ENCODE data around the gene SPCS1. TPM values are rescaled to one million over a fixed set of nuclear protein-coding genes. Genes with fewer than 3 reads are reported as not detected.
"Not testable (repeated sequence)": the region's sequence is repeated elsewhere in the genome, so short reads cannot be mapped to it uniquely, and the experiment has no call there.

SPCS1 gene
- total RNA-seq, result 122 and 132 TPM in 2 replicates

DNA sequence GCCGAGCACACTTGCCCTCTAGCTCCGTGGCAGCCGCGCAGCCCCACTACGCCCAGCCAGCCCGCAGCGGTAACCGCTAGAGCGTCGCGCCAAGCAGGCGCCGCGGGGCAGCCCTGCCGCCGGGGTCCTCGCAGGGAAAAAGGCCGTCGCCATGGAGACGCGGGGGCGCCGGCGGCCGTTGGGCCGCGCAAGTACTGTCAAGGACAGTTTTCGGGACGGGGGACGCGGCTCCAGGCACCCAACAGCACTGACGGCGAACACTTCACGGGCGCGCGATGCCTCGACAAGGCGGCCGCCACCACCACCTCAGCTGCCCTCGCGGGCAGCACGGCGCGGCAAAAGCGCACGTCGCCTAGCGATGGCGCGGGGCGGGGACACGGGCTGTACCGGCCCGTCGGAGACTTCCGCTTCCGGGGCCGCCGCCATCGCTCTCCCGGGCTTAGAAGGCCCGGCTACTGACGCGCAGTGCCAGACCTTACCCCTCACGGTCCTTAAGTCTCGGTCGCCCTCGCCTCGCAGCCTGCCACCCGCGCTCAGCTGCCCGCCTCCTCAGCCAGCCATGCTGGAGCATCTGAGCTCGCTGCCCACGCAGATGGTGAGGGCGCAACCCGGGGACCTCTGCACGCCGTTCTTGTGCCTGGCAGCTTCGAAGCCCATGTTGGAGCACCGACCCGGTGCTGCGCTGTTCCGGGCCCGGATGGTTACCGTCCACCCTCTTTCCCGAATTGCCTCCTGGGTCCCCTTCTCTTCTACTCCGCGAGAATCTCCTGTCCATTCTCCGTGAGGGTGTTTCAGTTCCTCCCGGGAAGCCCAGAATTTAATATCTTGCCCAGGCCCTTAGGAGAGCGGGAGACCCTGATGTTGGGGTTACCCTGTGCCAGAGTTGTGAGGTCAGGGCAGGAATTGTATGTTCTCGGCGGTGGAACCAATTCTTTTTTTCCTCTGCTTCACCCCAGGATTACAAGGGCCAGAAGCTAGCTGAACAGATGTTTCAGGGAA is at the start of gene SPCS1, which contains the start of gene GLT8D1:
SPCS1 (plus strand) TSS at position 419 of the 999 bp plus-strand sequence; CDS start at position 560, 141 bp downstream.
GLT8D1 (minus strand) TSS at position 104 of the 999 bp plus-strand sequence. CDS start 5,331 bp downstream, outside the sequence.
- Mint-ChIP-seq H3K4me3 (peak within 1 kb of the TSS; percentile 99), H3K36me3 (ENCODE audit: low read depth) (peaks cover 11% of the 10 kb centered on the region), H3K4me1 (ENCODE audit: low read depth) (peaks cover 33% of the 10 kb centered on the region), H3K27ac (peak within 1 kb of the TSS; percentile 94), H3K9me3 (no peaks in the 10 kb centered on the region), H3K27me3 (ENCODE audit: insufficient read depth) (no peaks in the 10 kb centered on the region)
- peak; percentile 82 for DNase-seq (ENCODE audit: low spot score)
- intact Hi-C loops (cut with micrococcal nuclease), result loop anchor here (1.0 kb wide), 6 partner anchors 11 to 366 kb away; partner anchors contain the start of genes NEK4, PBRM1, STIMATE and UQCC5

GRCh38 chr3:52660046-52660445 is 45.9 kb upstream of the SPCS1 start:
- no peaks in the 10 kb centered on the region for H3K27me3 Mint-ChIP-seq (ENCODE audit: insufficient read depth)
- no peaks in the 10 kb centered on the region for H3K9me3 Mint-ChIP-seq
- no peaks in the 10 kb centered on the region for H3K4me1 Mint-ChIP-seq (ENCODE audit: low read depth)
- H3K36me3 Mint-ChIP-seq (ENCODE audit: low read depth), result peaks cover 34% of the 10 kb centered on the region
- no peak overlapping the region for H3K27ac Mint-ChIP-seq
- no peak for DNase-seq (ENCODE audit: low spot score)
- no peak overlapping the region for H3K4me3 Mint-ChIP-seq
- intact Hi-C loops (cut with micrococcal nuclease), result no loop called here

DNA sequence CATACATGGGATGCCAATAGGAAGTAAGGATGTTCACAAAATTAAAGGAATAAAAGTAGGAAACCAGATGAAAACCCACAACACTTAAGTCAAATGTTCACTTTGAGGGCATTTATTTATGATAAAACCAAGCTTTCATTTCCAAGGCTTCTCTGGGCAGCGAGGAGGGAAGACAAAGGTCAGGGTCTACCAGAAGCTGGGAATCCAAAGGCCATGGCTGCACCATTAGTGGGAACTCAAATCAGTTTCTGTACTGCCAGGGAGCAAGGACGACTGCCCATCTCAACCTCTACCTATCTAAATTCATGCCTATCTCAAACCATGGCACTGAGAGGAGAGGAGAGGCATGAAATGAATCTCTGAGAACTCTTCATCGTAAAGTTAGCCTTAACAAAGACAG is 42.8 kb upstream of the SPCS1 start:
- no peaks in the 10 kb centered on the region for H3K4me1 Mint-ChIP-seq (ENCODE audit: low read depth)
- H3K27me3 Mint-ChIP-seq (ENCODE audit: insufficient read depth), result no peaks in the 10 kb centered on the region
- no peaks in the 10 kb centered on the region for H3K9me3 Mint-ChIP-seq
- intact Hi-C loops (cut with micrococcal nuclease), result no loop called here
- peaks cover 25% of the 10 kb centered on the region for H3K36me3 Mint-ChIP-seq (ENCODE audit: low read depth)
- H3K4me3 Mint-ChIP-seq, result no peak overlapping the region
- no peak for DNase-seq (ENCODE audit: low spot score)
- H3K27ac Mint-ChIP-seq, result no peak overlapping the region

DNA sequence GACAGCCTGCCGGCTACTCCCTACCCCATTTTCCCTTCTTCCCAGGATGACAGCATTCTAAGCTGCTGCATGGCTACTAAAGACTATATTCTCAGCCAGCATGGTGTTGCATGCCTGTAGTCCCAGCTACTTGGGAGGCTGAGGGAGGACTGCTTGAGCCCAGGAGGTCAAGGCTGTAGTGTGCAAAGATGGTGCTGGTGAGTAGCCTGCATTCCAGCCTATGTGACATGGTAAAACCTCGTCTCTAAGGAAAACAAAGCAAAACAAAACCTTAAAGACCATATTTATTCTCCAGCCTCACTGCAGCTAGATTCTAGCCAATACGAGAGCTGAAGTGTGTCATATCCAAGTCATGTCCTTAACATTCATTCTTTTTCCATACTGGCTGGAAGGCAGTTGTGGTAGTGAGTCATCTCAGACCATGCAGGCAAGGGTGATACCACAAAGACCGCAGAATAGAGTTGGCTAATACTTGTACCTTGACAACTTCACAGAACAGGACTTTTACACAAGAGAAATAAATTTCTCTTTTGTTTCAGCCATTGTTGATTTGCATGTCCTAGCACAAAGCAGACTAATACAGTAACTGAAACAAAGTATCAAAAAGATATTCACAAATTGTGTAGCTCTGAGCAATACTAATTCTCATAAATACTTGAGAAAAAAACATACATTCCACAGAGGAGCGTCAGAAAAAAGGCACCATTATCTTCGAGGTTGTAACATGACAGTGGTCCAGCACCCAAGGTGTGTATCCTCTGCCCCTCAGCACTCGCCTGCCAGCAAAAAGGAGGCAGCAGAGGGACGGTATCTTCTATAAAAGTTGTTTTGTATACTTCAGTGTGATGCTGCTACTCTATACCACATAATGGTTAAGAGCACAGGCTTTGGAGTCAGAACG is 35.0 kb upstream of the SPCS1 start:
- peak; percentile 39 for DNase-seq (ENCODE audit: low spot score)
- Mint-ChIP-seq H3K27ac (peak overlapping the region; percentile 98), H3K27me3 (ENCODE audit: insufficient read depth) (no peaks in the 10 kb centered on the region), H3K9me3 (no peaks in the 10 kb centered on the region), H3K36me3 (ENCODE audit: low read depth) (peaks cover 36% of the 10 kb centered on the region), H3K4me1 (ENCODE audit: low read depth) (peaks cover 33% of the 10 kb centered on the region), H3K4me3 (peak overlapping the region; percentile 64)
- intact Hi-C loops (cut with micrococcal nuclease), result loop anchor here (1.0 kb wide), 2 partner anchors 14 to 135 kb away; partner anchors contain the start of genes PBRM1 and UQCC5

DNA sequence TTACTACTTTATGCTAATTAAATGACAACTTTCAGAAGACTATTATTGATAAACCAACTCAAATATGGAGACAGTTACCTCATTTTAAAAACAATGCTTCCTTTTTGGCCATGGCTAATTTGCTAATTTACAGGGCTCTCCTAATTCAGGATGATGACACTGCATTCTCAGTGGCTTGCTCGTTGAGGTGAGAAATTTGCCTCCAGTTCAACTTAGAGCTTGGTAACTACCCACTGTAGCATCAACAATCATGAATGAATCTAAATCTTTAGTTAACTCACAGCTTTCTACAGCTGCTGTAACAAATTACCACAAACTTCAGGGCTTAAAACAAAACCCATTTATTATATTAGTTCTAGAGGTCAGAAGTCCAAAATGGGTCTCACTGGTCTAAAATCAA is 34.2 kb upstream of the SPCS1 start:
- H3K4me3 Mint-ChIP-seq, result peak overlapping the region; percentile 9
- H3K4me1 Mint-ChIP-seq (ENCODE audit: low read depth), result peaks cover 33% of the 10 kb centered on the region
- peak overlapping the region; percentile 98 for H3K27ac Mint-ChIP-seq
- H3K36me3 Mint-ChIP-seq (ENCODE audit: low read depth), result peaks cover 41% of the 10 kb centered on the region
- no peak for DNase-seq (ENCODE audit: low spot score)
- no peaks in the 10 kb centered on the region for H3K9me3 Mint-ChIP-seq
- H3K27me3 Mint-ChIP-seq (ENCODE audit: insufficient read depth), result no peaks in the 10 kb centered on the region
- intact Hi-C loops (cut with micrococcal nuclease), result loop anchor here (1.0 kb wide), 1 partner anchor 14 kb away; the partner anchor contains the start of gene PBRM1

DNA sequence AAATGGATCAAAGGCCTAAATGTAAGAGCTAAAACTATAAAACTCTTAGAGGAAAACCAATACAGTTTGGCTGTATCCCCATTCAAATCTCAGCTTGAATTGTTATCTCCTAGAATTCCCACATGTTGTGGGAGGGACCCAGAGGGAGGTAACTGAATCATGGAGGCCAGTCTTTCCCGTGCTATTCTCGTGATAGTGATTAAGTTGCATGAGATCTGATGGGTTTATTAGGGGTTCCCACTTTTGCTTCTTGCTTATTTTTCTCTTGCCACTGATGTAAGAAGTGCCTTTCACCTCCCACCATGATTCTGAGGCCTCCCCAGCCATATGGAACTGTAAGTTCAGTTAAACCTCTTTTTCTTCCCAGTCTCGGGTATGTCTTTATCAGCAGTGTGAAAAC is 29.7 kb upstream of the SPCS1 start:
- peaks cover 37% of the 10 kb centered on the region for H3K4me1 Mint-ChIP-seq (ENCODE audit: low read depth)
- H3K36me3 Mint-ChIP-seq (ENCODE audit: low read depth), result peaks cover 50% of the 10 kb centered on the region
- intact Hi-C loops (cut with micrococcal nuclease); H3K27ac Mint-ChIP-seq; DNase-seq (ENCODE audit: low spot score); H3K9me3 Mint-ChIP-seq; H3K4me3 Mint-ChIP-seq; H3K27me3 Mint-ChIP-seq (ENCODE audit: insufficient read depth): not testable (repeated sequence)

DNA sequence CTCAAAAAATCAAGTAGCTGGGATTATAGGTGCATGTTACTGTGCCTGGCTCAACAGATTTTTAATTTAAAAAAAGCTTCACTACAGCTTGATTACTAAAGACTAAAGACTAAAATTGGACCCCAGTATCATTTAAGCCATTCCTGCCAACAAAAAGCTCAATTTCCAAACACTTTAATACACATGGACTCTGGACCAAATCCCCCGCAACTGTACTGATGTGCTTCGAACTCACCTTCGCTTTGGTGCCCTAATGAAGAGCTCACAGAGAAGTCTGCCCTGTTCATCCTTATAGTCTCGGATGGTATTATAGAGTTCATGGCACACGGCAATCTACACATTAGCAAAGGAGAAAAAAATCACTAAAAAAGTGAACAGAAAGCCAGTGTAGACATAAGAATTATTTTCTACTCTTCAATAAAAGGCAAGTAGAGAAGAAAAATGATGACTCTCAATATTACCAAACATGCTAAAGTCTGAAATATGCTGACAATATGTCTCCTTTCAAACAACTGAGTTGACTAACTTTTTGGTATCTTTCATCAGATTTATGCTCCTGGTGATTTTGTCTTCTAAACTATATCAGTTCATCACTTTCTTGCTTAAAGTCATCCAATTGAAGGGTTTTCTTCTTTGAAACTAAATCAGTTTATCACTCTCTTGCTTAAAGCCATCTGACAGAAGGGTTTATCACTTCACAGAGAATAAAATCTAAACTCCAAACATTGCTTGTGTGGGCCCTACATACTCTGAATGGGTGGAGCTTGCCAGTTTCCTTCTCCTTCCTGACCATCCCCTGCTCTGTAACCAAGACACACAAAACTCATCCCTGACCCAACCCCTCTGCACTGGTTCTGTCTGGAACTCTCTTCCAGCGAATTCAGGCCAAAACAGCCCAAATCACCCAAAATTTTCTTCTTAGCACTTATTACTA is 27.4 kb upstream of the SPCS1 start:
- Mint-ChIP-seq H3K27ac (peak overlapping the region; percentile 15), H3K9me3 (no peaks in the 10 kb centered on the region), H3K36me3 (ENCODE audit: low read depth) (peaks cover 52% of the 10 kb centered on the region), H3K27me3 (ENCODE audit: insufficient read depth) (no peaks in the 10 kb centered on the region), H3K4me3 (no peak overlapping the region), H3K4me1 (ENCODE audit: low read depth) (peaks cover 38% of the 10 kb centered on the region)
- intact Hi-C loops (cut with micrococcal nuclease), result no loop called here
- DNase-seq (ENCODE audit: low spot score), result no peak

DNA sequence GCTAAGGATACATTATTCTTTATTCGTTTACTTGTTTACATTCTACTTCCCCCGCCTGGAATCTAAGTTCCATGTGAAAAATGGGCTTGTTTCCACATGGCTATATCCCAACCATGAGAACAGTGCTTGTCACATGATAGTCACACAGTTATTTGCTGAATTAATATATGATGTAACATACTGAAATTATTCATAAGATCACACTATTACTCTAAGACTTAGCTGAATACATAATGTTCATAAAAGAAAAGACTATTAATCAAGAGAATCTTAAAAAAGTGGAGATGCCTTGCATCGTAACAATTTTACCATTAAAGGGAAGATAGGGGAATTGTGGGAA is 26.7 kb upstream of the SPCS1 start:
- DNase-seq (ENCODE audit: low spot score), result no peak
- Mint-ChIP-seq H3K36me3 (ENCODE audit: low read depth) (peaks cover 52% of the 10 kb centered on the region), H3K4me3 (no peak overlapping the region), H3K27me3 (ENCODE audit: insufficient read depth) (no peaks in the 10 kb centered on the region), H3K9me3 (no peaks in the 10 kb centered on the region), H3K27ac (no peak overlapping the region), H3K4me1 (ENCODE audit: low read depth) (peaks cover 43% of the 10 kb centered on the region)
- intact Hi-C loops (cut with micrococcal nuclease), result no loop called here

DNA sequence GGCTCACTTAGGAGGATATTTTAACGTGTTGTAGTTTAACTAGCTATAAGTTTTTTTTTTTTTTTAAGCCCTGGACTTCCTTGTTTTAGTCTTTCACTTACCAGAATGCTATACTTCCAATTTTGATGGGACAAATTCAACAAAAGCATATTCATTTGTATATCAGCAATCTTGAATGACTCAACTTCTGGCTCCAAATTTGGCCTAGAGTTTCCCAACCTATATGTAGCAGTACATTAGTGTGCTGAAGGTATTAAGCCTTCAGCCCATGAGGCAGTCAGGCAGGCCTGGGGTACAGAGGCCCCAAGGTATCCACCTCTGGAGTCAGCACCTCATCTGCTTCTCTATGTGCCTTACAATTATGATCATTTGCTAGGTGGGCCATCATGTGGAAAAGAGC is 26.1 kb upstream of the SPCS1 start:
- Mint-ChIP-seq H3K4me1 (ENCODE audit: low read depth) (peaks cover 48% of the 10 kb centered on the region), H3K27ac (no peak overlapping the region), H3K27me3 (ENCODE audit: insufficient read depth) (no peaks in the 10 kb centered on the region), H3K4me3 (no peak overlapping the region), H3K9me3 (no peaks in the 10 kb centered on the region), H3K36me3 (ENCODE audit: low read depth) (peaks cover 53% of the 10 kb centered on the region)
- DNase-seq (ENCODE audit: low spot score), result no peak
- intact Hi-C loops (cut with micrococcal nuclease), result loop anchor here (10.0 kb wide), 3 partner anchors 405 to 695 kb away; partner anchors contain the start of genes ACY1, DUSP7 and WDR82

DNA sequence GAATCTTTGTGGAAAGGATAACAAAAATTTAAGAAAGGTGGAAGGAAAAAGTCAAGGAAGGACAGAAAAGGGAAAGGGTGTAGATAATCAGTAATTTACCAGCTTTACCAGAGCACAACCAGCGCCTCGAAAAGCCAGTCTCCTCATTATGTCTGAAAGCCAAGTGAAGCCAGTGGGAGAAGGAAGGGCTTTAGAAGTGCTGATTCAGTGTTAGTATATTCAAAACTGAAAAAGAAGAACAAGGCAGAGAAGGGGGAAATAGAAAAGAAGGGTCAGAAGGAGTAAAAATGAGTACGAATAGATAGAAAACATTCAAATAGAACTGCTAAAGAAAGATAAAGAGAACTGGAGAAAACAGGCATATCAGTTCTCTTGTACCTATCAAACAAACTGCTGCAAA is 24.3 kb upstream of the SPCS1 start:
- peaks cover 51% of the 10 kb centered on the region for H3K4me1 Mint-ChIP-seq (ENCODE audit: low read depth)
- H3K36me3 Mint-ChIP-seq (ENCODE audit: low read depth), result peaks cover 55% of the 10 kb centered on the region
- peak overlapping the region; percentile 89 for H3K27ac Mint-ChIP-seq
- H3K9me3 Mint-ChIP-seq, result no peaks in the 10 kb centered on the region
- no peaks in the 10 kb centered on the region for H3K27me3 Mint-ChIP-seq (ENCODE audit: insufficient read depth)
- intact Hi-C loops (cut with micrococcal nuclease), result loop anchor here (10.0 kb wide), 3 partner anchors 407 to 697 kb away; partner anchors contain the start of genes ACY1, DUSP7 and WDR82
- peak overlapping the region; percentile 23 for H3K4me3 Mint-ChIP-seq
- DNase-seq (ENCODE audit: low spot score), result no peak

DNA sequence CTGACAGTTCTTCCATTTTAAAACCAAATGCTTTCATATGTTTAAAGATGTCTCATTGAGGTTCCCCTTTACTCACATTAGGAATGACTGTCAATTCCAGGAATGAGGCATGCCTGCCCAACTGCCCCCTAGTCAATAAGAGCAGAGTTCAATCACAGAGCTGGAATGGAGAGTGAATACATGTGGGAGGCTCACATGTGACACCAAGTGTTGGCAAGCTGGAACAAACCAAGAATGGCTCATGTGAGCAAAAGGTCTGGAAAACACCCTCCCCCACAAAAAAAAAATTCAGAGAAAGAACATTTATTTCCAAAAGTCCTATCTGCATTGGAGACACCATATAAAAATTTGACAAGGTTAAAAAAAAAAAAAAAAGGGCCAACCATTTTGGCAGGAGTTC is 23.9 kb upstream of the SPCS1 start:
- intact Hi-C loops (cut with micrococcal nuclease), result loop anchor here (10.0 kb wide), 3 partner anchors 407 to 697 kb away; partner anchors contain the start of genes ACY1, DUSP7 and WDR82
- Mint-ChIP-seq H3K4me1 (ENCODE audit: low read depth) (peaks cover 56% of the 10 kb centered on the region), H3K4me3 (peak overlapping the region; percentile 60)

More for the DNA sequence above, 23.9 kb upstream of the SPCS1 start:
- Mint-ChIP-seq H3K27ac (peak overlapping the region; percentile 89), H3K36me3 (ENCODE audit: low read depth) (peaks cover 56% of the 10 kb centered on the region), H3K27me3 (ENCODE audit: insufficient read depth) (no peaks in the 10 kb centered on the region), H3K9me3 (no peaks in the 10 kb centered on the region)
- no peak for DNase-seq (ENCODE audit: low spot score)
